Measurements from ENCODE around the gene STX1A. TPM values are rescaled to one million over a fixed set of nuclear protein-coding genes. Genes with fewer than 3 reads are reported as not detected.

The STX1A gene
- 7.4 TPM for total RNA-seq
- polyA plus RNA-seq (ENCODE audit: insufficient read depth, low read depth, low replicate concordance), result 2.2 TPM
- long read RNA-seq, donor 1, partial matches to known transcripts, result 0 of 1 reads
- long read RNA-seq, donor 1, other reads (novel, unspliced or antisense), result 0 of 1 reads
- long read RNA-seq, donor 2, result 0 reads
- long read RNA-seq, donor 3, result 0 reads
- long read RNA-seq, donor 4, result 0 reads
- long read RNA-seq, donor 5, result 0 reads
- long read RNA-seq, donor 6, partial matches to known transcripts, result 0 of 1 reads
- long read RNA-seq, donor 6, other reads (novel, unspliced or antisense), result 0 of 1 reads
- long read RNA-seq, donor 7, partial matches to known transcripts, result 0 of 2 reads
- long read RNA-seq, donor 7, other reads (novel, unspliced or antisense), result 2 of 2 reads
- long read RNA-seq, donor 8, result 0 reads
- long read RNA-seq, donor 9, result 0 reads
- long read RNA-seq, donor 10, result 0 reads

- DNase-seq, result peak; percentile 69 to 91 (median 80)
- Histone ChIP-seq H3K9ac (ENCODE audit: low read length in 3 of 3) (peak within 1 kb of the TSS in 2 of 3 donors; percentile 4 to 58), H3K27me3 (ENCODE audit: control insufficient read depth, insufficient read depth, low read length) (no peaks in the 10 kb centered on the region), H3K4me3 (ENCODE audit: low read length in 3 of 3) (peak within 1 kb of the TSS; percentile 33 to 67 (median 60)), H3K9me3 (ENCODE audit: control insufficient read depth in 2 of 3, insufficient read depth in 1 of 3, low read length in 3 of 3) (no peaks in the 10 kb centered on the region), H3K27ac (ENCODE audit: low read depth in 2 of 2, low read length in 2 of 2) (no peak within 1 kb of the TSS), H3K36me3 (ENCODE audit: control insufficient read depth in 2 of 3, insufficient read depth in 3 of 3, low read length in 3 of 3) (no peaks in the 10 kb centered on the region), H3K4me1 (ENCODE audit: control insufficient read depth in 2 of 3, insufficient read depth in 2 of 3, low read depth in 1 of 3, low read length in 3 of 3) (peaks cover 0 to 8% (median 0%) of the 10 kb centered on the region in 3 donors)
- no peak for TF ChIP-seq CTCF (IDR thresholded peaks at IDR 0.05; ENCODE audit: borderline replicate concordance, extremely low read depth, insufficient read depth)
- intact Hi-C loops (cut with DNase I), result loop anchor here (5.0 kb wide), 1 partner anchor 112 kb away; no protein-coding TSS in a partner anchor
- FAIRE-seq, result no peak
Observed at GRCh38 chr7:73718905-73719805, at the start of gene STX1A. Gene STX1A, minus strand, starts transcription at chr7:73719669. Its CDS starts 38 bp downstream, at chr7:73719631.

GRCh38 chr7:73768641-73769480 is 49.4 kb upstream of the STX1A start:
- Histone ChIP-seq H3K27ac (ENCODE audit: low read depth in 2 of 2, low read length in 2 of 2) (peak overlapping the region; percentile 70 to 91), H3K27me3 (ENCODE audit: control insufficient read depth, insufficient read depth, low read length) (no peaks in the 10 kb centered on the region), H3K36me3 (ENCODE audit: control insufficient read depth in 2 of 3, insufficient read depth in 3 of 3, low read length in 3 of 3) (no peaks in the 10 kb centered on the region), H3K9me3 (ENCODE audit: control insufficient read depth in 2 of 3, insufficient read depth in 1 of 3, low read length in 3 of 3) (no peaks in the 10 kb centered on the region), H3K4me1 (ENCODE audit: control insufficient read depth in 2 of 3, insufficient read depth in 2 of 3, low read depth in 1 of 3, low read length in 3 of 3) (peaks cover 0 to 4% (median 0%) of the 10 kb centered on the region in 3 donors), H3K4me3 (ENCODE audit: low read length in 3 of 3) (peak overlapping the region; percentile 46 to 68 (median 66)), H3K9ac (ENCODE audit: low read length in 3 of 3) (peak overlapping the region in 1 of 3 donors; percentile 58)
- intact Hi-C loops (cut with DNase I), result no loop called here
- FAIRE-seq (no peak), DNase-seq (peak in 2 of 5 donors; percentile 64 to 66)
- no peak for TF ChIP-seq CTCF (IDR thresholded peaks at IDR 0.05; ENCODE audit: borderline replicate concordance, extremely low read depth, insufficient read depth)

- Histone ChIP-seq H3K36me3 (ENCODE audit: control insufficient read depth in 2 of 3, insufficient read depth in 3 of 3, low read length in 3 of 3) (no peaks in the 10 kb centered on the region), H3K27ac (ENCODE audit: low read depth in 2 of 2, low read length in 2 of 2) (no peak overlapping the region), H3K4me1 (ENCODE audit: control insufficient read depth in 2 of 3, insufficient read depth in 2 of 3, low read depth in 1 of 3, low read length in 3 of 3) (peaks cover 0 to 4% (median 0%) of the 10 kb centered on the region in 3 donors), H3K27me3 (ENCODE audit: control insufficient read depth, insufficient read depth, low read length) (no peaks in the 10 kb centered on the region), H3K4me3 (ENCODE audit: low read length in 3 of 3) (no peak overlapping the region), H3K9ac (ENCODE audit: low read length in 3 of 3) (no peak overlapping the region), H3K9me3 (ENCODE audit: control insufficient read depth in 2 of 3, insufficient read depth in 1 of 3, low read length in 3 of 3) (no peaks in the 10 kb centered on the region)
- TF ChIP-seq CTCF (IDR thresholded peaks at IDR 0.05; ENCODE audit: borderline replicate concordance, extremely low read depth, insufficient read depth), result no peak
- DNase-seq (peak in 3 of 5 donors; percentile 18 to 36 (median 22)), FAIRE-seq (no peak)
- intact Hi-C loops (cut with DNase I), result no loop called here
Observed at GRCh38 chr7:73766556-73767229, 47.2 kb upstream of the STX1A start.

Data from kidney (tissue), 22 donors.